Mesenteric fat pad (tissue), 1 donor: ENCODE results near the gene SNX30. TPM values are rescaled to one million over a fixed set of nuclear protein-coding genes. Genes with fewer than 3 reads are reported as not detected.
A peak's percentile ranks its signal among the peaks of the same experiment; 100 is the strongest.

Source experiments
- DNase-seq: peaks from one replicate; pipeline ENCODE4 v3.0.0-alpha.2; 2020; ENCODE audit warnings: low spot score
- total RNA-seq: library from RNA; stranded (reverse); fragmentation: NEBNext Ultra II Directional; extraction: Animal tissue kit (Norgen Biotek cat#: 25700); gene quantifications from one replicate; pipeline ENCODE4 v1.2.1, GENCODE V29; 2021
- donor health status: DM: yes; HTN: yes; CAD: no.

The SNX30 gene
- total RNA-seq, 1 donor from 2014 or later, result 13.9 TPM

- no peak for DNase-seq
Measured at GRCh38 chr9:112873773-112874405, 123.3 kb downstream of the SNX30 start.

- DNase-seq, result no peak
Measured at GRCh38 chr9:112878752-112879151, 128.2 kb downstream of the SNX30 start.

- no peak for DNase-seq
Measured at GRCh38 chr9:112880650-112881049, 130.1 kb downstream of the SNX30 start.

- peak; percentile 53 for DNase-seq
Measured at GRCh38 chr9:112881331-112881730, 130.8 kb downstream of the SNX30 start.

- peak; percentile 47 for DNase-seq
Measured at GRCh38 chr9:112884101-112884500, 133.5 kb downstream of the SNX30 start.

GRCh38 chr9:112884721-112885120 lies 134.2 kb downstream of the SNX30 start:
- peak; percentile 6 for DNase-seq

GRCh38 chr9:112885324-112885723 lies 134.8 kb downstream of the SNX30 start:
- no peak for DNase-seq

- DNase-seq, result peak; percentile 12
Measured at GRCh38 chr9:112886351-112886750, 135.8 kb downstream of the SNX30 start.

GRCh38 chr9:112887381-112887780 lies 136.8 kb downstream of the SNX30 start:
- peak; percentile 62 for DNase-seq

- peak; percentile 83 for DNase-seq
Measured at GRCh38 chr9:112890106-112891081, 139.8 kb downstream of the SNX30 start, which contains the start of gene SLC46A2. Gene SLC46A2, minus strand, starts transcription at chr9:112890876. Its CDS starts 195 bp downstream, at chr9:112890681.

- peak; percentile 35 for DNase-seq
Measured at GRCh38 chr9:112891521-112891920, 141.0 kb downstream of the SNX30 start.

- no peak for DNase-seq
Measured at GRCh38 chr9:112892981-112893380, 142.4 kb downstream of the SNX30 start.

GRCh38 chr9:112894041-112894440 lies 143.5 kb downstream of the SNX30 start:
- DNase-seq, result no peak

GRCh38 chr9:112894699-112895098 lies 144.1 kb downstream of the SNX30 start:
- DNase-seq, result no peak

GRCh38 chr9:112896131-112896530 lies 145.6 kb downstream of the SNX30 start:
- no peak for DNase-seq

GRCh38 chr9:112898872-112899311 lies 148.3 kb downstream of the SNX30 start:
- no peak for DNase-seq

- no peak for DNase-seq
Measured at GRCh38 chr9:112900488-112900887, 149.9 kb downstream of the SNX30 start.

- no peak for DNase-seq
Measured at GRCh38 chr9:112900901-112901300, 150.3 kb downstream of the SNX30 start.

- DNase-seq, result no peak
Measured at GRCh38 chr9:112905084-112905483, 154.5 kb downstream of the SNX30 start.

GRCh38 chr9:112911736-112912135 lies 161.2 kb downstream of the SNX30 start:
- DNase-seq, result no peak

GRCh38 chr9:112912636-112913035 lies 162.1 kb downstream of the SNX30 start:
- DNase-seq, result no peak

GRCh38 chr9:112913326-112913725 lies 162.8 kb downstream of the SNX30 start:
- DNase-seq, result no peak
